VCaP (cell line): Measurements from ENCODE around the gene NTN1.

Experiments used
- H3K27ac ChIP-seq: fragments of 450-650 bp; 2 replicates; pipeline ENCODE4 v1.5.1; 2017
- TF ChIP-seq, protein P1 (sequence below): fragments of 450-650 bp; conservative IDR thresholded peaks from 2 replicates; pipeline ENCODE4 v1.5.1; 2017; ENCODE audit warnings: mild to moderate bottlenecking, moderate library complexity

NTN1 gene

DNA sequence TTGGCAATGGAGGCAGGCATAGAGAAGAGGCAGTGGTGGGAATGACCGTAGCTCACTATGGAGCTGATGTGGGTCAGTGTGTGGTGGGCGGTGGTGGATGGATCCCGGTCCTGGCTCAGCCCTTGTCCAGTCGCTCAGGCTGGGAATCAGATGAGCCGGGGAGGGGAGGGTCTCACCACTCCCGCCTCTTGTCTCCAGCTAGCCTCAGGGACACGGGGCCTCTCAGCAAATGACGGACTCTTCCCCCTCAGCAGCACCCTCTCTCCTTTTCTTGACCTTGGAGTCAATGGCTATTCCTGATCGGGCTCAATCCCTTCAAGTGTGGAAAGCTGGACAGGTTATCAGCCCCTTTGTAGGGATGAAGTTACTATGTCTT is 208.5 kb downstream of the NTN1 start:
- H3K27ac ChIP-seq, result no peak overlapping the region
- TF ChIP-seq, protein P1, sequence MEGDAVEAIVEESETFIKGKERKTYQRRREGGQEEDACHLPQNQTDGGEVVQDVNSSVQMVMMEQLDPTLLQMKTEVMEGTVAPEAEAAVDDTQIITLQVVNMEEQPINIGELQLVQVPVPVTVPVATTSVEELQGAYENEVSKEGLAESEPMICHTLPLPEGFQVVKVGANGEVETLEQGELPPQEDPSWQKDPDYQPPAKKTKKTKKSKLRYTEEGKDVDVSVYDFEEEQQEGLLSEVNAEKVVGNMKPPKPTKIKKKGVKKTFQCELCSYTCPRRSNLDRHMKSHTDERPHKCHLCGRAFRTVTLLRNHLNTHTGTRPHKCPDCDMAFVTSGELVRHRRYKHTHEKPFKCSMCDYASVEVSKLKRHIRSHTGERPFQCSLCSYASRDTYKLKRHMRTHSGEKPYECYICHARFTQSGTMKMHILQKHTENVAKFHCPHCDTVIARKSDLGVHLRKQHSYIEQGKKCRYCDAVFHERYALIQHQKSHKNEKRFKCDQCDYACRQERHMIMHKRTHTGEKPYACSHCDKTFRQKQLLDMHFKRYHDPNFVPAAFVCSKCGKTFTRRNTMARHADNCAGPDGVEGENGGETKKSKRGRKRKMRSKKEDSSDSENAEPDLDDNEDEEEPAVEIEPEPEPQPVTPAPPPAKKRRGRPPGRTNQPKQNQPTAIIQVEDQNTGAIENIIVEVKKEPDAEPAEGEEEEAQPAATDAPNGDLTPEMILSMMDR, result no peak

DNA sequence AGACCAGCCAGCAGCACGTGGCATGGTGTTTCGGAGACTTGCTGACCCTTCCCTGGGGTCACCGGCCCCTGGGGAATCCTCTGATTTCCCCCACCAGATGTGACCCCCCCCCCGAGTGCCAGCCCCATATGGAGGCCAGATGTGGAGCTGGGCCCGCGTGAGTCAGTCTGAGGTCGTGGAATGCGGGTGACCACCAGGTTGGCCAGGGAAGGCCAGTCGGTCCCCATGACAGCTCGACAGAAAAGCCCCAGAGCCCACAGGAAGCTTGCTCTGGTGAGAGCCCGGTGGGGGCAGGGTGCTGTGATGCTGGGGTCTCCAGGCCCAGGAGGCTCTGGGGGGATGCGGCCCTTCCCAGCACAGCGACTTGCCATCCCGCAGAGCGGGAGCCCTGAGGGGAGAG is 209.0 kb downstream of the NTN1 start:
- TF ChIP-seq, protein P1, result no peak

DNA sequence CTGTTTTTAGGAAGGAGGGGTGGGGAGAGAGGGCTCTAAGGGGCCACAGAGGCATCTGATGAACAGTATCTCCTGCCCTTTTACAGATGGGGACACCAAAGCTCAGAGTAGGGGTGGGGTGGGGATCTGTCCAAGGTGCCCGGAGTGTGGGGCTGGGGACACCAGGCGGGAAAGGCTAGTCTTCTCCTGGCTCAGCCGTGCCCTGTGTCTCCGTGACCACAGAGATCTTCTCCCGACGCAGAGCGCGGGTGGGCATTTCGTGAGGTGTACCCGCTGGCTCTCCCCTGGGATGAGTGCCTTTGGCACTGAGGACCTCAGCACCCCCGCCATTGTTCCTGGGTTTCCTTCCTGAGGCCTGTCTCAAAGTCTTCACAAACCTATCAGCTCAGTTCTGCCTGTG is 209.6 kb downstream of the NTN1 start:
- no peak overlapping the region for H3K27ac ChIP-seq
- TF ChIP-seq, protein P1, result no peak

More for the DNA sequence above, 209.0 kb downstream of the NTN1 start:
- no peak overlapping the region for H3K27ac ChIP-seq

DNA sequence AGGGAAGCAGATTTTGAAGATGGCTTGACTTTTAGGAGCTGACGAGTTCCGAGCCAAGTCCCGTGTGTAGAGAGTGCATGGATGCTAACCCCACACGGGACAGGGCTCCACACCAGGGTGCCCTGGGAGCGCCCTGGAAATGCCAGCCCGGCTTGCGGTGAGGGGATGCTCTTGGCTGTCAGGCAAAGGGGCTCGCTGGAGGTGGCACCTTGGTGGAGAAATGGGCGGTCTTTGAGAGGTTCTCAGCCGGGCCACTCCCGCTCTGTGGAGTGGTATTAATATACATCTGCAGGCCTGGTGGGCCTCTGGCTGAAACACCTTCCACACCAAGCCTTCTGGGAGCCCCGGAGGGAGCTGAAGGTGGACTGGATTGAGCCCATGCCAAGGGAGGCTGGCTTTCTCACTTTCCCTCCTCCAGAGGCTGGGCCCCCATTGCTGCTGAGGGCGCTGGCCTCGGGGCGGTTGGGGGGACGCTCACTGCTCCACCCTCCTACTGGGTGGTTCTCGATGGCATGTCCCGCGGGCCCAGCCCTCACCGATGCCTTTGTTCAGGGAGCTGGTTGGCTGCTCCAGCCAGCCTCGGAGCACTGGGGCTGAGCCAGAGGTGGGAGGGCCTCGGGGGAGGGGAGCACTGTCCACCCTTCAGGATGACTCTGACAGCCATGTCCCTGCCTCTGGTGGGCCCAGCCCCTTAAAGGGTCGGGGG is 210.3 kb downstream of the NTN1 start:
- H3K27ac ChIP-seq, result no peak overlapping the region
- TF ChIP-seq, protein P1, result no peak

DNA sequence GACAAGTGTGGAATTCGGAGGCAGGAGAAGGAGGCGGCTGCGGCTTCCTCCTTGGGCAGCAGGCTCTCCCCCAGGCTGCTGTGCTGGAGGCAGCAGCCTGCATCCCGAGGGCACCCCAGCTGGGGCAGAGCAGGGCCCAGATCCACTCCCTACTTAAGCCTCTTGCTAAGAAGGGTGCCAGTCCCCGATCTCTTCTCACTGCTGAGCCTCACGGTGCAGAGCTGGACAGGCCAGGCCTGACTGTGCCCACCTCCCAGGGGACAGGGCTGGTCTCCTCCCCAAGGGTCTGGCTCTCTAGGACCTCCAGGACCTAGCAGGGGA is 210.8 kb downstream of the NTN1 start:
- no peak overlapping the region for H3K27ac ChIP-seq
- TF ChIP-seq, protein P1, result no peak

DNA sequence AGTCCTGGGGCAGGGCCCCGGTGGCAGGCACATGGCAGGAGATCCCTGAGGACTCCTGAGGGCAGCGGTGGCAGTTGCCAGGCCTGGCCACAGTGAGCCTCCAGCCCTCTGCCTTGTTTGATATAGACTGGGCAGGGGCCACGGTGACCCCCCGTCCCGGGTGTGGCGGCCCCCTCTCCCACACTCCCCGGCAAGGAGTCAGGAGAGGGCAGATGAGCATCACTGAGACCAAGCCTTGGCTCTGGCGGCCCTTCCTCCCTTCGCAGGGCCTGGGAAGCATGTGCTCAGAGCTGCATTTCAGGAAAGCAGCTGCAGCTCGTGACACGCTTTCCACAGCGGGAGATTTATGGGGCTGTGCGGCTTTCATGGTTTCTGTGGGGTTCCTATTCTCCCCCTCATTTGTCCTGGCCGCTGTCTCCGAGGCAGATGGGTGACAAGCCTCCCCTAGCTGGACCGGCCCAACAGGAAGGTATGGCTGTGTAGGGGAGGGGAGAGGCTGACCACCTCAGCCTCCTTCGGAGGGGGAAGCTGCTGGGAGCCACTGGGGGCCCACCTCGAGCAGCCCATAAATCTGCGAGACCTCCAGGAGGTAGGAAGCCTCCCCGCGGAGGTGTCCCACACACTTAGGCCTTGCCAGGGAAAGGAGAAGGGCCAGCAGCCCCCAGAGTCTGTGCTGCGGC is 211.4 kb downstream of the NTN1 start:
- TF ChIP-seq, protein P1, result no peak
- H3K27ac ChIP-seq, result no peak overlapping the region

DNA sequence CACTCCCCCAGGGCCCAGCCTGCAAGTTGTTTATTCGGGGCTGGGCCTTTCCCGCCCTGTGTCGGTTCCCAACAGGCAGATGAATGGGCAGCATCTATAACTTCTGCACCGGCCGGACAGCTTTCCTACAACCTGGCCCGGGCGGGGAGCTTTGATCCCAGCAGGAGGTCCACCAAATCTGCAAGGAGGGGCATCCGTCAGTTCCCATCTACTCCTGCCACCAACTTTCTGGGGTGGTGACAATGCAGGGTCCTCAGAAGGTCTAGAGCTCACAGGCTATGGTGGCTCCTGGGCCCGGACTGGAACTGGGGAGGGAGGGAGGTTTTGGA is 211.9 kb downstream of the NTN1 start:
- H3K27ac ChIP-seq, result no peak overlapping the region
- TF ChIP-seq, protein P1, result no peak
